ENCODE results near the gene RIPOR2. TPM values are rescaled to one million over a fixed set of nuclear protein-coding genes. Genes with fewer than 3 reads are reported as not detected.
"Not testable (repeated sequence)": the region's sequence is repeated elsewhere in the genome, so short reads cannot be mapped to it uniquely, and the experiment has no call there.

Gene RIPOR2
- total RNA-seq, 1 experiment from 2014 or later, result 0.47 TPM

DNA sequence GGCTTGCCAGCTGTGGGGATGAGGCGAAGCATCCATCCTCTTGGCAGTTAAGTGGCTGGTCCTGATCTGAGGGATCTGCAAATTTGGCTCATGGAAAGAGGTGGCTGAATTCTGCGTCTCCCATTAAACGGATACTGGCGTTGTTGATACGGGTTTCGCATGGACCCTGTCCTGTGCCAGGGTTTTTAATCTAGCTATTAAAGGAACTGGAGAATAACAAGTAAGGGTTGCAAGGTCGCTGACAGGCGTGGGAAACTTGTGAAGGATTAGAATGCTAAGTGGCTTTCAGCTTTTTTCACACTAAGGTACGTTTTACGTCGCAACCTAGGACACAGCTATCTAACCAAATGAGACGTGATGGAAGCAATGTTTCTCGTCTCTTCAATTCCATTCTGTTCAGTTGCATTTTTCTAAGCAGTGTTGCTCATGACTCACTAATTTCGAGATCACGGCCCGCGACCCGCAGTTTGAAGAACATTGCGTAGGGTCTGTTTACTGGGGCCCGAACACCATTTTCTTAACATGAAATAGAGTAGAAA is 160.2 kb downstream of the RIPOR2 start:
- no TSS peak for BruUV-seq (replicated peaks)
- intact Hi-C loops (cut with micrococcal nuclease; ENCODE audit: unreplicated experiment), result loop anchor here (1.0 to 10.0 kb wide), 3 partner anchors 81 to 341 kb away; no protein-coding TSS in a partner anchor
- no peaks in the 10 kb centered on the region for H3K27me3 Mint-ChIP-seq (ENCODE audit: unreplicated experiment)
- peak overlapping the region; percentile 96 for H3K4me3 Mint-ChIP-seq (ENCODE audit: low read depth, unreplicated experiment)
- peaks cover 20% of the 10 kb centered on the region for H3K4me1 Mint-ChIP-seq (ENCODE audit: low read depth, unreplicated experiment)
- TF ChIP-seq, protein P1, sequence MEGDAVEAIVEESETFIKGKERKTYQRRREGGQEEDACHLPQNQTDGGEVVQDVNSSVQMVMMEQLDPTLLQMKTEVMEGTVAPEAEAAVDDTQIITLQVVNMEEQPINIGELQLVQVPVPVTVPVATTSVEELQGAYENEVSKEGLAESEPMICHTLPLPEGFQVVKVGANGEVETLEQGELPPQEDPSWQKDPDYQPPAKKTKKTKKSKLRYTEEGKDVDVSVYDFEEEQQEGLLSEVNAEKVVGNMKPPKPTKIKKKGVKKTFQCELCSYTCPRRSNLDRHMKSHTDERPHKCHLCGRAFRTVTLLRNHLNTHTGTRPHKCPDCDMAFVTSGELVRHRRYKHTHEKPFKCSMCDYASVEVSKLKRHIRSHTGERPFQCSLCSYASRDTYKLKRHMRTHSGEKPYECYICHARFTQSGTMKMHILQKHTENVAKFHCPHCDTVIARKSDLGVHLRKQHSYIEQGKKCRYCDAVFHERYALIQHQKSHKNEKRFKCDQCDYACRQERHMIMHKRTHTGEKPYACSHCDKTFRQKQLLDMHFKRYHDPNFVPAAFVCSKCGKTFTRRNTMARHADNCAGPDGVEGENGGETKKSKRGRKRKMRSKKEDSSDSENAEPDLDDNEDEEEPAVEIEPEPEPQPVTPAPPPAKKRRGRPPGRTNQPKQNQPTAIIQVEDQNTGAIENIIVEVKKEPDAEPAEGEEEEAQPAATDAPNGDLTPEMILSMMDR (IDR thresholded peaks at IDR 0.05; ENCODE audit: unreplicated experiment), result no peak
- CTCF ChIA-PET, result interaction anchor here (0.9 to 2.1 kb wide), 5 partner anchors 32 to 272 kb away, joined by 3 to 9 read pairs (median 4); partner anchors contain the start of gene C6orf62
- peak overlapping the region; percentile 89 for H3K27ac Mint-ChIP-seq (ENCODE audit: unreplicated experiment)
- DNase-seq, result no peak
- peaks cover 65% of the 10 kb centered on the region for H3K36me3 Mint-ChIP-seq (ENCODE audit: insufficient read depth, unreplicated experiment)
- no peaks in the 10 kb centered on the region for H3K9me3 Mint-ChIP-seq (ENCODE audit: low read depth, unreplicated experiment)

DNA sequence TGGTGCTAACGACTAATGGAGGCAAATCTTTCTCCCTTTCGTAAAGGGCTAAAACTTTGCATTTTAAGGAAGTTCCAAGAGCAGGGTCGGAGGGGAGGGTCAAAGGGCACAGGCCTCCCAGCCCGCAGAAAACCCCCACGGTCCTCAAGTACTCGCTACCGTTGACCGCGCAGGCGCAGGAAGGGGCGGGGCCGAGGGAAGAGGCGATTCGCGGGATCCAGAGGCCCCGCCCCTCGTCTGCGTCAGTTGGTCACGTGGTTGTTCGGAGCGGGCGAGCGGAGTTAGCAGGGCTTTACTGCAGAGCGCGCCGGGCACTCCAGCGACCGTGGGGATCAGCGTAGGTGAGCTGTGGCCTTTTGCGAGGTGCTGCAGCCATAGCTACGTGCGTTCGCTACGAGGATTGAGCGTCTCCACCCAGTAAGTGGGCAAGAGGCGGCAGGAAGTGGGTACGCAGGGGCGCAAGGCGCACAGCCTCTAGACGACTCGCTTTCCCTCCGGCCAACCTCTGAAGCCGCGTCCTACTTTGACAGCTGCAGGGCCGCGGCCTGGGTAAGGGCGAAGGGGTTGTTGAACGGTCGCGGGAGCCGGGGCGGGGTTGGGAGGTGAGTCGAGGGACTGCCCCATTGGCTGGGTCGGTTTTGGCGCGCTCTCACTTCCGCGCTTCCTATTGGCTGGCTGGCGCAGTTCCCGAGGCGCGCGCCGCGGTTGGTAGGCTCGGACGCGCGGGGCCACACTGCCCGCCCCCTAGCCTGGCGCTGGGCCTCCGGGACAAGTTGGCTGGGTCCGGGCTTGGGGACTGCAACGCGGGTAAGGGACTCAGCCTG is 160.9 kb downstream of the RIPOR2 start, which contains the start of gene GMNN:
GMNN (plus strand) TSS at position 242 of the 824 bp plus-strand sequence. CDS start 2,310 bp downstream, outside the sequence.
- H3K4me1 Mint-ChIP-seq (ENCODE audit: low read depth, unreplicated experiment), result peaks cover 13% of the 10 kb centered on the region
- no peaks in the 10 kb centered on the region for H3K9me3 Mint-ChIP-seq (ENCODE audit: low read depth, unreplicated experiment)
- peak; percentile 100 for DNase-seq
- intact Hi-C loops (cut with micrococcal nuclease; ENCODE audit: unreplicated experiment), result loop anchor here (10.0 kb wide), 1 partner anchor 340 kb away; no protein-coding TSS in a partner anchor
- TF ChIP-seq, protein P1 (IDR thresholded peaks at IDR 0.05; ENCODE audit: unreplicated experiment), result no peak
- CTCF ChIA-PET, result interaction anchor here (0.9 to 2.1 kb wide), 7 partner anchors 32 to 273 kb away, joined by 3 to 9 read pairs (median 4); partner anchors contain the start of gene C6orf62
- H3K27me3 Mint-ChIP-seq (ENCODE audit: unreplicated experiment), result no peaks in the 10 kb centered on the region
- BruUV-seq (replicated peaks), result TSS peak; percentile 74
- peaks cover 58% of the 10 kb centered on the region for H3K36me3 Mint-ChIP-seq (ENCODE audit: insufficient read depth, unreplicated experiment)
- H3K27ac Mint-ChIP-seq (ENCODE audit: unreplicated experiment), result peak within 1 kb of the TSS; percentile 89
- peak within 1 kb of the TSS; percentile 96 for H3K4me3 Mint-ChIP-seq (ENCODE audit: low read depth, unreplicated experiment)

DNA sequence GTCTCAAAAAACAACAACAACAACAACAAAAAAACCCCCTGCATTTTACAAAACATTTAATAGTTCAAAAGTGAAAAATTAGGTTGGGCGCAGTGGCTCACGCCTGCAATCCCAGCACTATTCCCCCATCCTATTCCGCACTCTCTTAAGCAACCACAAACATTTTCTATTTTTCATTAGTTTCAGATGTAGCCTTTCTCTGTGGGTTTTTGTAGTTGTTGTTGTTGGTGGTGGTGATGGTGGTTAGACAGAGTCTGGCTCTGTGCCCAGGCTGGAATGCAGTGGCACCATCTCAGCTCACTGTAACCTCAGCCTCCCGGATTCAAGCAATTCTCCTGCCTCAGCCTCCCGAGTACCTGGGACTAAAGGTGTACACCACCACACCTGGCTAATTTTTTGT is 167.4 kb downstream of the RIPOR2 start:
- Mint-ChIP-seq H3K9me3 (ENCODE audit: low read depth, unreplicated experiment) (no peaks in the 10 kb centered on the region), H3K27ac (ENCODE audit: unreplicated experiment) (peak overlapping the region; percentile 18), H3K36me3 (ENCODE audit: insufficient read depth, unreplicated experiment) (no peaks in the 10 kb centered on the region), H3K4me1 (ENCODE audit: low read depth, unreplicated experiment) (peaks cover 22% of the 10 kb centered on the region), H3K4me3 (ENCODE audit: low read depth, unreplicated experiment) (no peak overlapping the region), H3K27me3 (ENCODE audit: unreplicated experiment) (no peaks in the 10 kb centered on the region)
- DNase-seq, result no peak
- intact Hi-C loops (cut with micrococcal nuclease; ENCODE audit: unreplicated experiment), result no loop called here
- CTCF ChIA-PET, result no interaction called here
- TF ChIP-seq, protein P1 (IDR thresholded peaks at IDR 0.05; ENCODE audit: unreplicated experiment), result no peak
- BruUV-seq (replicated peaks), result no TSS peak

DNA sequence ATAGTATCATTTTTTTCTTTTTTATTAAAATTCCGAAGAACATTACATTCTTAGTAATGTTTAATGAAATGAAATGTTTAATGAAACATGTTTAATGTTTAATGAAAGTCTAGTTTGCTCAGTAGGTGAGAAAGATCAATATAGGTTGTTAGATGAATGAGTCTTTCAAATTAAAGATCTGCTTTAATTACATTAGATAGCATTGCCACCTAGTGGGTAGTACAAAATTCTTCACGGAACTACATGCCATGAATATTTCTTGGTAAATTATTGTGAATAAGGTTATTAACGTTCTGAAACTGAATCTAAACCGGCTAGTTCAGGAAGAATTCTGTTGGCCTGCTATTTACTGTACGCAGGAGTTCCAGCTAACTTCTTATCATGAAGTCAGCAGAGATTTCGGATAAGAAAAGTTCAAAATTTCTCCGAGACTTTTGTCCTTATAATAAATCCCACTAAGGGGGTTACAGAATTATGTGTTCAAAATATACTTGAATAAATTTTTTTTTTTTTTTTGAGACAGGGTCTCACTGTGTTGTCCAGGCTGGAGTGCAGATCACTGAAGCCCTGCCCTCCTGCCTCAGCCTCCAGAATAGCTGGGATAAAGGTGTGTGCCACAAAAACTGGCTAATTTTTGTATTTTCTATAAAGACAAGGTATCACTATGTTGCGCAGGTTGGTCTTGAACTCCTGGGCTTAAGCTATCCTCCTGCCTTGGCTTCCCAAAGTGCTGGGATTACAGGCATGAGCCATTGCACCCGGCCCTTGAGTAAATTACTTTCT is 168.9 kb downstream of the RIPOR2 start:
- Mint-ChIP-seq H3K4me3 (ENCODE audit: low read depth, unreplicated experiment) (no peak overlapping the region), H3K27me3 (ENCODE audit: unreplicated experiment) (no peaks in the 10 kb centered on the region), H3K4me1 (ENCODE audit: low read depth, unreplicated experiment) (peaks cover 25% of the 10 kb centered on the region), H3K9me3 (ENCODE audit: low read depth, unreplicated experiment) (no peaks in the 10 kb centered on the region), H3K36me3 (ENCODE audit: insufficient read depth, unreplicated experiment) (no peaks in the 10 kb centered on the region), H3K27ac (ENCODE audit: unreplicated experiment) (peak overlapping the region; percentile 17)
- intact Hi-C loops (cut with micrococcal nuclease; ENCODE audit: unreplicated experiment), result loop anchor here (1.0 kb wide), 5 partner anchors 49 to 242 kb away; no protein-coding TSS in a partner anchor
- BruUV-seq (replicated peaks), result no TSS peak
- DNase-seq, result no peak
- TF ChIP-seq, protein P1 (IDR thresholded peaks at IDR 0.05; ENCODE audit: unreplicated experiment), result peak; percentile 67
- CTCF ChIA-PET, result interaction anchor here (0.7 to 2.6 kb wide), 10 partner anchors 24 to 251 kb away, joined by 3 to 23 read pairs (median 5); partner anchors contain the start of gene C6orf62

DNA sequence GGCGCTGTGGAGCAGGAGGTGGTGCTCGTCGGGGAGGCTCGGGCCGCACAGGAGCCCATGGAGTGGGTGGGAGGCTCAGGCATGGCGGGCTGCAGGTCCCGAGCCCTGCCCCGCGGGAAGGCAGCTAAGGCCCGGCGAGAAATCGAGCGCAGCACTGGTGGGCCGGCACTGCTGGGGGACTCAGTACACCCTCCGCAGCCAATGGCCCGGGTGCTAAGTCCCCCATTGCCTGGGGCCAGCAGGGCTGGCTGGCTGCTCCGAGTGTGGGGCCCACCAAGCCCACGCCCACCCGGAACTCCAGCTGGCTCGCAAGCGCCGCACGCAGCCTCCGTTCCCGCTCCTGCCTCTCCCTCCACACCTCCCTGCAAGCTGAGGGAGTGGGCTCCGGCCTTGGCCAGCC is 169.8 kb downstream of the RIPOR2 start:
- BruUV-seq (replicated peaks); H3K36me3 Mint-ChIP-seq (ENCODE audit: insufficient read depth, unreplicated experiment); H3K27me3 Mint-ChIP-seq (ENCODE audit: unreplicated experiment); DNase-seq; H3K9me3 Mint-ChIP-seq (ENCODE audit: low read depth, unreplicated experiment); H3K27ac Mint-ChIP-seq (ENCODE audit: unreplicated experiment): not testable (repeated sequence)
- intact Hi-C loops (cut with micrococcal nuclease; ENCODE audit: unreplicated experiment), result loop anchor here (1.0 kb wide), 5 partner anchors 48 to 241 kb away; no protein-coding TSS in a partner anchor
- Mint-ChIP-seq H3K4me1 (ENCODE audit: low read depth, unreplicated experiment) (peaks cover 25% of the 10 kb centered on the region), H3K4me3 (ENCODE audit: low read depth, unreplicated experiment) (peak overlapping the region; percentile 27)
- CTCF ChIA-PET, result interaction anchor here (0.7 to 2.6 kb wide), 7 partner anchors 23 to 252 kb away, joined by 3 to 23 read pairs (median 7); partner anchors contain the start of gene C6orf62
